SK-N-DZ (cell line): Measurements from ENCODE around the gene KLHL42. TPM values are rescaled to one million over a fixed set of nuclear protein-coding genes. Genes with fewer than 3 reads are reported as not detected.
"Not testable (repeated sequence)": the region's sequence is repeated elsewhere in the genome, so short reads cannot be mapped to it uniquely, and the experiment has no call there.

Experiments used
- DNase-seq: peaks from one replicate; pipeline ENCODE4 v3.0.0-alpha.2; 2015; ENCODE audit warnings: low spot score
- polyA plus RNA-seq, 2 experiments: library from polyadenylated mRNA; depleted of rRNA; stranded (reverse); fragments of >200 nt; gene quantifications; 2 replicates each; pipeline ENCODE4 v1.2.3, GENCODE V29; 2014

The KLHL42 gene
- 23.3 and 26.6 TPM in 2 replicates for polyA plus RNA-seq (2014; cell fraction: cytosol; rRNA removed)
- polyA plus RNA-seq (2014; cell fraction: nucleus; rRNA removed) = 34.5 and 52.4 TPM in 2 replicates

GRCh38 chr12:27779920-27780611, at the start of gene KLHL42, which contains the start of gene MANSC4:
Gene KLHL42 (plus strand): TSS chr12:27780233. CDS start chr12:27780331, 98 bp downstream.
Gene MANSC4 (minus strand): TSS chr12:27780236. CDS start chr12:27771276, 8,960 bp downstream.
- peak; percentile 79 for DNase-seq

GRCh38 chr12:27732281-27732680, 47.8 kb upstream of the KLHL42 start:
- DNase-seq = peak; percentile 13

- peak; percentile 18 for DNase-seq
Measured at GRCh38 chr12:27733052-27733656, 46.9 kb upstream of the KLHL42 start.

- DNase-seq = no peak
Measured at GRCh38 chr12:27733791-27734190, 46.2 kb upstream of the KLHL42 start.

- not testable (repeated sequence) for DNase-seq
Measured at GRCh38 chr12:27734321-27734720, 45.7 kb upstream of the KLHL42 start.

- DNase-seq = no peak
Measured at GRCh38 chr12:27743601-27744000, 36.4 kb upstream of the KLHL42 start.

GRCh38 chr12:27745734-27746133, 34.3 kb upstream of the KLHL42 start:
- DNase-seq = not testable (repeated sequence)

GRCh38 chr12:27747111-27747820, 32.8 kb upstream of the KLHL42 start:
- DNase-seq = no peak

GRCh38 chr12:27751386-27752047, 28.5 kb upstream of the KLHL42 start:
- no peak for DNase-seq

GRCh38 chr12:27754795-27755194, 25.2 kb upstream of the KLHL42 start:
- no peak for DNase-seq

- no peak for DNase-seq
Measured at GRCh38 chr12:27756670-27757195, 23.3 kb upstream of the KLHL42 start.

GRCh38 chr12:27762757-27763156, 17.3 kb upstream of the KLHL42 start:
- DNase-seq = no peak

- no peak for DNase-seq
Measured at GRCh38 chr12:27766587-27766986, 13.4 kb upstream of the KLHL42 start.

- no peak for DNase-seq
Measured at GRCh38 chr12:27769142-27769673, 10.8 kb upstream of the KLHL42 start.

GRCh38 chr12:27771481-27772327, 8.3 kb upstream of the KLHL42 start:
- no peak for DNase-seq

GRCh38 chr12:27772328-27773049, 7.5 kb upstream of the KLHL42 start:
- no peak for DNase-seq

GRCh38 chr12:27777141-27777540, 2.9 kb upstream of the KLHL42 start:
- no peak for DNase-seq

GRCh38 chr12:27778206-27778605, 1.8 kb upstream of the KLHL42 start:
- no peak for DNase-seq

GRCh38 chr12:27779416-27779919, 565 bp upstream of the KLHL42 start:
- DNase-seq = peak; percentile 79
